Measurements from ENCODE around the gene DNAJC17.

The DNAJC17 gene

GRCh38 chr15:40819048-40819447 is 11.8 kb upstream of the DNAJC17 start:
- TF ChIP-seq CTCF (IDR thresholded peaks at IDR 0.05; ENCODE audit: low read depth, low read length) = no peak
- no peaks in the 10 kb centered on the region for H3K27me3 ChIP-seq (ENCODE audit: insufficient read depth, low read depth, severe bottlenecking)
- H3K36me3 ChIP-seq = peaks cover 4% of the 10 kb centered on the region

DNA sequence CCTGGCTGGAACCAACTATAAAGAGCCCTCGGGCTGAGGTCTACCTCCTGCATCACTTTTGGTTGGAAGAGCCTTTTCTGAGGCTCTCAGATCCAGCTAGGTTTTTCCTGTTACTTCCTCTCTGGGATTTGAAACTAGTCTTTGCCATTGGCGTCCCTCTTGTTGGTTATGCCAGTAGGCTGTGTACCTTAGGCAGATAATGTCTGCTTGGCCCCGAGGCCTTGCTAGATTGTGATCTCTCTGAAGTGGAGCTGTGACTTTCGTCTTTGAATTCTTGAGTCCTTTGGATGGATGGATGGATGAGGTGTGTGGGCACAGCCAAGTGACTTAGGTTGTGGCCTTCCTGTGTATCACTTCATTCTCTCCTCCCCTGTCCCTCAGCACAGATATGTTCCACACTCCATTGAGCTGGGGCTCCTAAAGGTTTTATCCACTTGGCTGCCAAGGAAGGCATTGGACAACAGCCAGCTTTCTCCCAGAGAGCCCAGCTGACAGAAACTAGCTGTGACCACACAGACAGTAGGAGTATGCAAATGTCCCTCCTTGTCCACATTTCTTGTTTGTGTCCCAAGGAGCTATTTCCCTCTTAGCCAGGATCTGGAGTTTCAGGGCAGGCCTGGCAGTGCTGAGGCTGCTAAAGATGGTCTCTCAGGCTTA is 7.9 kb upstream of the DNAJC17 start:
- Histone ChIP-seq H3K27me3 (ENCODE audit: insufficient read depth, low read depth, severe bottlenecking) (no peaks in the 10 kb centered on the region), H3K4me3 (ENCODE audit: low read depth, low read length) (no peak overlapping the region), H3K27ac (no peak overlapping the region), H3K36me3 (peaks cover 7% of the 10 kb centered on the region), H3K9me3 (ENCODE audit: severe bottlenecking) (no peaks in the 10 kb centered on the region)
- no peak for TF ChIP-seq CTCF (IDR thresholded peaks at IDR 0.05; ENCODE audit: low read depth, low read length)
- DNase-seq = no peak

More at GRCh38 chr15:40819048-40819447, 11.8 kb upstream of the DNAJC17 start:
- Histone ChIP-seq H3K4me3 (ENCODE audit: low read depth, low read length) (no peak overlapping the region), H3K9me3 (ENCODE audit: severe bottlenecking) (no peaks in the 10 kb centered on the region), H3K27ac (no peak overlapping the region)
- DNase-seq = no peak

GRCh38 chr15:40812721-40813425 is 5.6 kb upstream of the DNAJC17 start:
- TF ChIP-seq CTCF (IDR thresholded peaks at IDR 0.05; ENCODE audit: low read depth, low read length) = no peak

DNA sequence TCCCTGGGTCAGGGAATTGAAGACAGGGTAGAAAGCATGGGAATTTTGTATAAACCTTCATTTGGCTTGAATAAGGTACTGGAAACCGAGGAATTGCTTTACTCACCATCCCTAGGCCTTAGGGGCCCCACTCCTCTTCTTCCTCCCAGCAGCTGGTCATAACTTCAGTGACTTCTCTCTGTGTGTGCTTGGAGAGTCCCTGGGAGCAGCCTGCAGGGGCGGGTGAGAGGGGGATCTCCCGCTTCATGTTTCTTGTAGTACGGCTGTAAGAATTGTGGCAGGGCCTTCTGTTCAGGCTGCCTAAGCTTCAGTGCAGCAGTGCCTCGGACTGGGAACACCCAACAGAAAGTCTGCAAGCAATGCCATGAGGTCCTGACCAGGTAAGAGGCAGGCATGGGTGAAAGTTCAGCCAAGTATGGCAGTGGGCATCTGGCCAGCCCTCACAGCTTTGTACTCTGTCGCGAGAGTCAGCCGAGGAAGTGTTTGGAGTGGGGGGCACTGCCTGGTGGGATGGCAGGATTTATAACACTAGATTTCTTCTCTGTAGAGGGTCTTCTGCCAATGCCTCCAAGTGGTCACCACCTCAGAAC is 1.7 kb upstream of the DNAJC17 start:
- no peak overlapping the region for H3K27ac ChIP-seq
- H3K27me3 ChIP-seq (ENCODE audit: insufficient read depth, low read depth, severe bottlenecking) = no peaks in the 10 kb centered on the region
- TF ChIP-seq CTCF (IDR thresholded peaks at IDR 0.05; ENCODE audit: low read depth, low read length) = no peak
- H3K9me3 ChIP-seq (ENCODE audit: severe bottlenecking) = no peaks in the 10 kb centered on the region
- no peak for DNase-seq
- H3K36me3 ChIP-seq = peaks cover 6% of the 10 kb centered on the region
- H3K4me3 ChIP-seq (ENCODE audit: low read depth, low read length) = no peak overlapping the region

More at GRCh38 chr15:40812721-40813425, 5.6 kb upstream of the DNAJC17 start:
- no peak for DNase-seq
- Histone ChIP-seq H3K9me3 (ENCODE audit: severe bottlenecking) (no peaks in the 10 kb centered on the region), H3K4me3 (ENCODE audit: low read depth, low read length) (no peak overlapping the region), H3K27ac (peak overlapping the region; percentile 63), H3K36me3 (peaks cover 10% of the 10 kb centered on the region), H3K27me3 (ENCODE audit: insufficient read depth, low read depth, severe bottlenecking) (no peaks in the 10 kb centered on the region)

- TF ChIP-seq CTCF (IDR thresholded peaks at IDR 0.05; ENCODE audit: low read depth, low read length) = no peak
- no peak for DNase-seq
- peaks cover 3% of the 10 kb centered on the region; the same call in 1 of the 2 replicates for H3K36me3 ChIP-seq
Observed at GRCh38 chr15:40807888-40808461, 702 bp upstream of the DNAJC17 start.

More at GRCh38 chr15:40807888-40808461, 702 bp upstream of the DNAJC17 start:
- Histone ChIP-seq H3K4me3 (ENCODE audit: low read depth, low read length) (peak overlapping the region; percentile 100), H3K27me3 (ENCODE audit: insufficient read depth, low read depth, severe bottlenecking) (no peaks in the 10 kb centered on the region), H3K9me3 (ENCODE audit: severe bottlenecking) (no peaks in the 10 kb centered on the region), H3K27ac (peak overlapping the region; percentile 67)
